ENCODE results near the gene ENTREP3. TPM values are rescaled to one million over a fixed set of nuclear protein-coding genes. Genes with fewer than 3 reads are reported as not detected.

The ENTREP3 gene
- total RNA-seq, 1 experiment from 2014 or later = 69.9 TPM

DNA sequence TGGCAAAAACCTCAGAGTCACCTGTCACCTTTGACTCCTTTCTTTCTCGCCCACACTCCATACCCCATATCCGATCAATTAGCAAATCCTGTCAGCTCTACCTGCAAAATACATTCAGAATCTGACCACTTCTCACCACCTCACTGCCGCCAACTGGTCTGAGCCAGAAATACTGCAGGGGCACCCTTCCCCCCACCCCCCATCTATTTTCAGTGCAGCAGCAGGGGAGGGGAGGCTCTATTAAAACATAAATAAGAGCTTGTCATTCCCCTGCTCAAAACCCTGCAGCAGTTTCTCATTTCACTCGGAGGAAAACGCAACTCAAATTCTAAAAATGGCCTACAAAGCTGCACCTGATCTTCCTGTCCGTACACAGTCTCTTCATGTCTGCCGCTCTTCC lies 42.1 kb upstream of the ENTREP3 start:
- TF ChIP-seq ZFX (IDR thresholded peaks at IDR 0.05) = no peak
- TF ChIP-seq TCF7L2 (IDR thresholded peaks at IDR 0.05; ENCODE audit: borderline replicate concordance, extremely low read depth, insufficient read depth, insufficient read length) = no peak
- no peak for TF ChIP-seq CEBPB (IDR thresholded peaks at IDR 0.05; ENCODE audit: low read depth)
- no peak for TF ChIP-seq SIN3A (IDR thresholded peaks at IDR 0.05; ENCODE audit: low read depth)
- TF ChIP-seq CBX3 (IDR thresholded peaks at IDR 0.05; ENCODE audit: low read depth) = no peak
- TF ChIP-seq REST (IDR thresholded peaks at IDR 0.05; ENCODE audit: low read depth) = no peak
- TF ChIP-seq CTCF (IDR thresholded peaks at IDR 0.05 in 2 of 3, conservative IDR thresholded peaks at IDR 0.05 in 1 of 3; ENCODE audit: borderline replicate concordance in 1 of 3, insufficient read depth in 1 of 3, low read depth in 2 of 3, low read length in 2 of 3) = no peak
- TF ChIP-seq, protein P1, sequence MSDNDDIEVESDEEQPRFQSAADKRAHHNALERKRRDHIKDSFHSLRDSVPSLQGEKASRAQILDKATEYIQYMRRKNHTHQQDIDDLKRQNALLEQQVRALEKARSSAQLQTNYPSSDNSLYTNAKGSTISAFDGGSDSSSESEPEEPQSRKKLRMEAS (IDR thresholded peaks at IDR 0.05) = no peak
- no peak for TF ChIP-seq EZH2 (IDR thresholded peaks at IDR 0.05)
- TF ChIP-seq SP1 (IDR thresholded peaks at IDR 0.05; ENCODE audit: low read depth) = no peak
- no peak for TF ChIP-seq POLR2AphosphoS5 (IDR thresholded peaks at IDR 0.05; ENCODE audit: low read depth, low read length)
- TF ChIP-seq POLR2A (IDR thresholded peaks at IDR 0.05; ENCODE audit: borderline replicate concordance, extremely low read depth, insufficient read depth, insufficient read length) = no peak
- TF ChIP-seq ZNF274 (IDR thresholded peaks at IDR 0.05; ENCODE audit: low read depth, low read length) = no peak
- no peak overlapping the region for H2AFZ ChIP-seq (ENCODE audit: low read depth, low read length, poor library complexity, severe bottlenecking)
- H3K27ac ChIP-seq (ENCODE audit: low read depth, low read length) = no peak overlapping the region
- ChIA-PET CTCF (no interaction called here), POLR2A (no interaction called here), RAD21 (ENCODE audit: low non-redundant PET in 1 of 2, low total read pairs in 2 of 2, uncharacterized antibody in 2 of 2, unreplicated experiment in 2 of 2) (no interaction called here)
- no peak overlapping the region for H3K4me2 ChIP-seq (ENCODE audit: low read length)
- H3K4me1 ChIP-seq (ENCODE audit: control insufficient read depth in 1 of 2, insufficient read depth in 2 of 2, low read length in 2 of 2) = no peaks in the 10 kb centered on the region; a peak in 1 of 4 replicates
- BruUV-seq (replicated peaks) = no TSS peak
- intact Hi-C loops (cut with micrococcal nuclease) = no loop called here
- DNase-seq (ENCODE audit: low read depth, low spot score) = no peak
- no peaks in the 10 kb centered on the region for H3K9me2 ChIP-seq (ENCODE audit: insufficient read depth)
- H4K20me1 ChIP-seq (ENCODE audit: insufficient read depth) = no peaks in the 10 kb centered on the region
- H3K9ac ChIP-seq (ENCODE audit: low read length) = no peak overlapping the region
- ATAC-seq = no peak
- no peaks in the 10 kb centered on the region for H3K79me2 ChIP-seq (ENCODE audit: insufficient read depth, low read length)
- no peaks in the 10 kb centered on the region for H3K9me3 ChIP-seq (ENCODE audit: control insufficient read depth in 1 of 2, insufficient read depth in 1 of 2, low read depth in 1 of 2, low read length in 2 of 2)
- no peak overlapping the region for H3K4me3 ChIP-seq (replicated peaks in 1 of 2; ENCODE audit: low read depth in 1 of 2, low read length in 2 of 2)
- no peaks in the 10 kb centered on the region for H3K36me3 ChIP-seq (ENCODE audit: control insufficient read depth in 1 of 2, insufficient read depth in 2 of 2, low read length in 2 of 2)
- no peaks in the 10 kb centered on the region for H3K27me3 ChIP-seq (ENCODE audit: insufficient read depth, low read length)

Data from HCT116 (cell line).